Activated CD4-positive, alpha-beta memory T cell treated with anti-CD3 and anti-CD28 coated beads for 36 hours (primary cell): ENCODE measurements around the gene SLC6A6. TPM values are rescaled to one million over a fixed set of nuclear protein-coding genes. Genes with fewer than 3 reads are reported as not detected.

ENCODE experiments used
- CTCF ChIA-PET: fragments of 350-600 bp; sonication (Branson Sonifier 250); formaldehyde crosslinking; loops from one replicate; lab custom pipeline; 2021; ENCODE audit warnings: antibody characterized with exemption, inconsistent platforms; lab: Charles Lee
- POLR2A ChIA-PET: fragments of 350-600 bp; sonication (Branson Sonifier 250); formaldehyde crosslinking; loops from one replicate; lab custom pipeline; 2021; ENCODE audit warnings: antibody characterized with exemption; lab: Charles Lee
- DNase-seq: peaks from one replicate; pipeline ENCODE4 v3.0.0-alpha.2; 2020
- H3K27ac Mint-ChIP-seq: one replicate; pipeline ENCODE4 v1.8.0; 2021; ENCODE audit warnings: mixed read lengths
- H3K27me3 Mint-ChIP-seq: one replicate; pipeline ENCODE4 v1.8.0; 2021; ENCODE audit warnings: mixed read lengths
- H3K36me3 Mint-ChIP-seq: one replicate; pipeline ENCODE4 v1.8.0; 2021; ENCODE audit warnings: mixed read lengths
- H3K4me1 Mint-ChIP-seq: one replicate; pipeline ENCODE4 v1.8.0; 2021; ENCODE audit warnings: low read depth, mixed read lengths
- H3K4me3 Mint-ChIP-seq: one replicate; pipeline ENCODE4 v1.8.0; 2021; ENCODE audit warnings: mild to moderate bottlenecking, mixed read lengths
- H3K9me3 Mint-ChIP-seq: one replicate; pipeline ENCODE4 v1.8.0; 2021; ENCODE audit warnings: mixed read lengths
- intact Hi-C: fragments of 100-400 bp; cut with micrococcal nuclease; formaldehyde crosslinking; loops from one replicate; pipeline ENCODE4 v1.15.1; 2023
- total RNA-seq, 2 experiments: library from RNA; stranded (reverse); gene quantifications; one replicate each; pipeline ENCODE4 v1.2.3, GENCODE V29; 2021

Gene SLC6A6
- total RNA-seq, 2 experiments from 2014 or later, result 44.0 to 45.1 TPM

- ChIA-PET CTCF (interaction anchor here (1.5 kb wide), 2 partner anchors 10 to 15 kb away, joined by 3 read pairs; no protein-coding TSS in a partner anchor), POLR2A (no interaction called here)
- no peak overlapping the region for H3K27ac Mint-ChIP-seq
- peaks cover 33% of the 10 kb centered on the region for H3K36me3 Mint-ChIP-seq
- H3K4me1 Mint-ChIP-seq, result peaks cover 6% of the 10 kb centered on the region
- DNase-seq, result no peak
- no peak overlapping the region for H3K4me3 Mint-ChIP-seq
- H3K9me3 Mint-ChIP-seq, result no peaks in the 10 kb centered on the region
- no peaks in the 10 kb centered on the region for H3K27me3 Mint-ChIP-seq
- intact Hi-C loops, result loop anchor here (2.0 kb wide), 1 partner anchor 19 kb away; no protein-coding TSS in a partner anchor
Measured at GRCh38 chr3:14451844-14452739, 49.7 kb downstream of the SLC6A6 start.

GRCh38 chr3:14452740-14453710 is 50.6 kb downstream of the SLC6A6 start:
- H3K4me1 Mint-ChIP-seq, result peaks cover 8% of the 10 kb centered on the region
- CTCF ChIA-PET, result interaction anchor here (1.5 kb wide), 2 partner anchors 9 to 14 kb away, joined by 3 read pairs; no protein-coding TSS in a partner anchor
- H3K27me3 Mint-ChIP-seq, result no peaks in the 10 kb centered on the region
- no peak overlapping the region for H3K4me3 Mint-ChIP-seq
- DNase-seq, result no peak
- POLR2A ChIA-PET, result no interaction called here
- peaks cover 26% of the 10 kb centered on the region for H3K36me3 Mint-ChIP-seq
- H3K27ac Mint-ChIP-seq, result no peak overlapping the region
- intact Hi-C loops, result no loop called here
- H3K9me3 Mint-ChIP-seq, result no peaks in the 10 kb centered on the region

GRCh38 chr3:14453876-14454638 is 51.7 kb downstream of the SLC6A6 start:
- CTCF ChIA-PET, result interaction anchor here (1.5 kb wide), 1 partner anchor 13 kb away, joined by 3 read pairs; no protein-coding TSS in a partner anchor
- H3K36me3 Mint-ChIP-seq, result peaks cover 20% of the 10 kb centered on the region
- H3K9me3 Mint-ChIP-seq, result no peaks in the 10 kb centered on the region
- H3K27me3 Mint-ChIP-seq, result no peaks in the 10 kb centered on the region
- DNase-seq, result no peak
- peaks cover 12% of the 10 kb centered on the region for H3K4me1 Mint-ChIP-seq
- POLR2A ChIA-PET, result no interaction called here
- intact Hi-C loops, result no loop called here
- H3K4me3 Mint-ChIP-seq, result no peak overlapping the region
- no peak overlapping the region for H3K27ac Mint-ChIP-seq

GRCh38 chr3:14454639-14455310 is 52.4 kb downstream of the SLC6A6 start:
- H3K4me3 Mint-ChIP-seq, result no peak overlapping the region
- POLR2A ChIA-PET, result no interaction called here
- intact Hi-C loops, result no loop called here
- CTCF ChIA-PET, result no interaction called here
- no peaks in the 10 kb centered on the region for H3K9me3 Mint-ChIP-seq
- H3K27me3 Mint-ChIP-seq, result no peaks in the 10 kb centered on the region
- no peak for DNase-seq
- H3K36me3 Mint-ChIP-seq, result peaks cover 17% of the 10 kb centered on the region
- H3K27ac Mint-ChIP-seq, result no peak overlapping the region
- H3K4me1 Mint-ChIP-seq, result peaks cover 17% of the 10 kb centered on the region

- peak overlapping the region; percentile 38 for H3K27ac Mint-ChIP-seq
- H3K4me1 Mint-ChIP-seq, result peaks cover 22% of the 10 kb centered on the region
- DNase-seq, result no peak
- H3K9me3 Mint-ChIP-seq, result no peaks in the 10 kb centered on the region
- peaks cover 25% of the 10 kb centered on the region for H3K36me3 Mint-ChIP-seq
- intact Hi-C loops, result no loop called here
- CTCF ChIA-PET, result interaction anchor here (1.4 kb wide), 1 partner anchor 194 kb away, joined by 4 read pairs; no protein-coding TSS in a partner anchor
- H3K27me3 Mint-ChIP-seq, result no peaks in the 10 kb centered on the region
- POLR2A ChIA-PET, result no interaction called here
- no peak overlapping the region for H3K4me3 Mint-ChIP-seq
Measured at GRCh38 chr3:14455571-14456317, 53.3 kb downstream of the SLC6A6 start.

- CTCF ChIA-PET, result interaction anchor here (0.6 to 1.4 kb wide), 2 partner anchors 70 to 195 kb away, joined by 3 to 4 read pairs; no protein-coding TSS in a partner anchor
- Mint-ChIP-seq H3K27ac (no peak overlapping the region), H3K4me3 (no peak overlapping the region), H3K4me1 (peaks cover 22% of the 10 kb centered on the region), H3K27me3 (no peaks in the 10 kb centered on the region), H3K9me3 (no peaks in the 10 kb centered on the region), H3K36me3 (peaks cover 23% of the 10 kb centered on the region)
- no peak for DNase-seq
- POLR2A ChIA-PET, result no interaction called here
- intact Hi-C loops, result no loop called here
Measured at GRCh38 chr3:14456794-14457193, 54.4 kb downstream of the SLC6A6 start.

GRCh38 chr3:14457481-14457880 is 55.1 kb downstream of the SLC6A6 start:
- no peak overlapping the region for H3K4me3 Mint-ChIP-seq
- H3K27me3 Mint-ChIP-seq, result no peaks in the 10 kb centered on the region
- peak overlapping the region; percentile 42 for H3K27ac Mint-ChIP-seq
- ChIA-PET CTCF (interaction anchor here (1.3 to 2.4 kb wide), 4 partner anchors 10 to 254 kb away, joined by 3 to 22 read pairs (median 8); no protein-coding TSS in a partner anchor), POLR2A (interaction anchor here (1.2 to 1.6 kb wide), 2 partner anchors 20 to 53 kb away, joined by 3 to 6 read pairs; no protein-coding TSS in a partner anchor)
- no peaks in the 10 kb centered on the region for H3K9me3 Mint-ChIP-seq
- no peak for DNase-seq
- intact Hi-C loops, result no loop called here
- H3K36me3 Mint-ChIP-seq, result peaks cover 23% of the 10 kb centered on the region
- H3K4me1 Mint-ChIP-seq, result peaks cover 29% of the 10 kb centered on the region

GRCh38 chr3:14457999-14458398 is 55.6 kb downstream of the SLC6A6 start:
- no peaks in the 10 kb centered on the region for H3K27me3 Mint-ChIP-seq
- H3K36me3 Mint-ChIP-seq, result peaks cover 28% of the 10 kb centered on the region
- H3K27ac Mint-ChIP-seq, result peak overlapping the region; percentile 76
- no peak for DNase-seq
- ChIA-PET CTCF (interaction anchor here (1.3 to 2.4 kb wide), 5 partner anchors 9 to 255 kb away, joined by 3 to 22 read pairs (median 8); no protein-coding TSS in a partner anchor), POLR2A (interaction anchor here (0.6 to 1.9 kb wide), 5 partner anchors 21 to 194 kb away, joined by 3 to 22 read pairs (median 6); partner anchors contain the start of genes CCDC174 and SLC6A6)
- H3K4me1 Mint-ChIP-seq, result peaks cover 34% of the 10 kb centered on the region
- no peaks in the 10 kb centered on the region for H3K9me3 Mint-ChIP-seq
- no peak overlapping the region for H3K4me3 Mint-ChIP-seq
- intact Hi-C loops, result no loop called here

- H3K4me1 Mint-ChIP-seq, result peaks cover 35% of the 10 kb centered on the region
- ChIA-PET POLR2A (interaction anchor here (0.6 to 1.9 kb wide), 8 partner anchors 17 to 195 kb away, joined by 3 to 22 read pairs (median 4); partner anchors contain the start of genes CCDC174 and SLC6A6), CTCF (interaction anchor here (0.8 to 2.4 kb wide), 8 partner anchors 9 to 255 kb away, joined by 3 to 22 read pairs (median 4); no protein-coding TSS in a partner anchor)
- DNase-seq, result peak; percentile 44
- H3K27ac Mint-ChIP-seq, result peak overlapping the region; percentile 76
- H3K36me3 Mint-ChIP-seq, result peaks cover 30% of the 10 kb centered on the region
- H3K9me3 Mint-ChIP-seq, result no peaks in the 10 kb centered on the region
- H3K4me3 Mint-ChIP-seq, result no peak overlapping the region
- no peaks in the 10 kb centered on the region for H3K27me3 Mint-ChIP-seq
- intact Hi-C loops, result no loop called here
Measured at GRCh38 chr3:14458434-14459275, 56.2 kb downstream of the SLC6A6 start.
